Measurements from ENCODE around the gene IFT80. TPM values are rescaled to one million over a fixed set of nuclear protein-coding genes. Genes with fewer than 3 reads are reported as not detected.

The IFT80 gene
- total RNA-seq, 4 donors from 2014 or later = 5.5 to 11.9 (median 9.7) TPM

GRCh38 chr3:160403796-160404470, 4.9 kb upstream of the IFT80 start:
- H3K36me3 ChIP-seq = no peaks in the 10 kb centered on the region
- TF ChIP-seq POLR2A (IDR thresholded peaks at IDR 0.05; ENCODE audit: low read depth) (no peak), CTCF (IDR thresholded peaks at IDR 0.05) (no peak), EP300 (IDR thresholded peaks at IDR 0.05) (no peak), POLR2AphosphoS5 (IDR thresholded peaks at IDR 0.05) (no peak)
- 56% methylated on average over 7 of the region's 7 CpGs for WGBS
- peak overlapping the region in 3 of 4 donors; percentile 1 to 37 (median 8) for H3K27ac ChIP-seq (replicated peaks in 1 of 4)
- peaks cover 0 to 16% (median 3%) of the 10 kb centered on the region in 4 donors for H3K27me3 ChIP-seq
- no peak for DNase-seq (ENCODE audit: extremely low spot score)
- intact Hi-C loops (cut with DNase I) = loop anchor here (10.0 kb wide), 1 partner anchor 161 kb away; the partner anchor contains the start of gene KPNA4
- H3K9me3 ChIP-seq = no peaks in the 10 kb centered on the region
- peaks cover 20 to 25% (median 23%) of the 10 kb centered on the region in 4 donors for H3K4me1 ChIP-seq
- H3K4me3 ChIP-seq = peak overlapping the region in 1 of 4 donors; percentile 77

GRCh38 chr3:160403028-160403545, 4.1 kb upstream of the IFT80 start:
- DNase-seq (ENCODE audit: extremely low spot score) = no peak
- H3K9me3 ChIP-seq = no peaks in the 10 kb centered on the region
- peaks cover 0 to 16% (median 3%) of the 10 kb centered on the region in 4 donors for H3K27me3 ChIP-seq
- peak overlapping the region in 3 of 4 donors; percentile 10 to 90 (median 85) for H3K27ac ChIP-seq (replicated peaks in 1 of 4)
- peak overlapping the region; percentile 23 to 78 (median 74) for H3K4me3 ChIP-seq
- TF ChIP-seq POLR2AphosphoS5 (IDR thresholded peaks at IDR 0.05) (no peak), EP300 (IDR thresholded peaks at IDR 0.05) (no peak), POLR2A (IDR thresholded peaks at IDR 0.05; ENCODE audit: low read depth) (no peak), CTCF (IDR thresholded peaks at IDR 0.05) (no peak)
- intact Hi-C loops (cut with DNase I) = loop anchor here (10.0 kb wide), 1 partner anchor 162 kb away; the partner anchor contains the start of gene KPNA4
- peaks cover 26 to 30% (median 29%) of the 10 kb centered on the region in 4 donors for H3K4me1 ChIP-seq
- no peaks in the 10 kb centered on the region for H3K36me3 ChIP-seq
- 58% methylated on average over 2 of the region's 2 CpGs for WGBS

GRCh38 chr3:160402221-160403027, 3.4 kb upstream of the IFT80 start:
- 33% methylated on average over 11 of the region's 11 CpGs for WGBS

More at GRCh38 chr3:160402221-160403027, 3.4 kb upstream of the IFT80 start:
- no peak for DNase-seq (ENCODE audit: extremely low spot score)
- peak overlapping the region; percentile 72 to 87 (median 78) for H3K4me3 ChIP-seq
- peaks cover 27 to 32% (median 30%) of the 10 kb centered on the region in 4 donors for H3K4me1 ChIP-seq
- peaks cover 0 to 16% (median 3%) of the 10 kb centered on the region in 4 donors for H3K27me3 ChIP-seq
- no peak for TF ChIP-seq POLR2A (IDR thresholded peaks at IDR 0.05; ENCODE audit: low read depth)
- TF ChIP-seq CTCF (IDR thresholded peaks at IDR 0.05) = no peak
- no peak for TF ChIP-seq POLR2AphosphoS5 (IDR thresholded peaks at IDR 0.05)
- no peak for TF ChIP-seq EP300 (IDR thresholded peaks at IDR 0.05)
- H3K27ac ChIP-seq (replicated peaks in 1 of 4) = peak overlapping the region; percentile 22 to 90 (median 85)
- no peaks in the 10 kb centered on the region for H3K36me3 ChIP-seq
- H3K9me3 ChIP-seq = no peaks in the 10 kb centered on the region
- intact Hi-C loops (cut with DNase I) = loop anchor here (10.0 kb wide), 1 partner anchor 162 kb away; the partner anchor contains the start of gene KPNA4
